HG03521 (cell line): ENCODE measurements around the gene CATSPERD.

Experiments
- ATAC-seq: cut with Tn5 transposase; IDR thresholded peaks from one replicate; pipeline ENCODE4 v1.9.1; 2021; ENCODE audit warnings: mild to moderate bottlenecking, moderate library complexity; ENCODE audit not compliant: unreplicated experiment

The CATSPERD gene, protein sequence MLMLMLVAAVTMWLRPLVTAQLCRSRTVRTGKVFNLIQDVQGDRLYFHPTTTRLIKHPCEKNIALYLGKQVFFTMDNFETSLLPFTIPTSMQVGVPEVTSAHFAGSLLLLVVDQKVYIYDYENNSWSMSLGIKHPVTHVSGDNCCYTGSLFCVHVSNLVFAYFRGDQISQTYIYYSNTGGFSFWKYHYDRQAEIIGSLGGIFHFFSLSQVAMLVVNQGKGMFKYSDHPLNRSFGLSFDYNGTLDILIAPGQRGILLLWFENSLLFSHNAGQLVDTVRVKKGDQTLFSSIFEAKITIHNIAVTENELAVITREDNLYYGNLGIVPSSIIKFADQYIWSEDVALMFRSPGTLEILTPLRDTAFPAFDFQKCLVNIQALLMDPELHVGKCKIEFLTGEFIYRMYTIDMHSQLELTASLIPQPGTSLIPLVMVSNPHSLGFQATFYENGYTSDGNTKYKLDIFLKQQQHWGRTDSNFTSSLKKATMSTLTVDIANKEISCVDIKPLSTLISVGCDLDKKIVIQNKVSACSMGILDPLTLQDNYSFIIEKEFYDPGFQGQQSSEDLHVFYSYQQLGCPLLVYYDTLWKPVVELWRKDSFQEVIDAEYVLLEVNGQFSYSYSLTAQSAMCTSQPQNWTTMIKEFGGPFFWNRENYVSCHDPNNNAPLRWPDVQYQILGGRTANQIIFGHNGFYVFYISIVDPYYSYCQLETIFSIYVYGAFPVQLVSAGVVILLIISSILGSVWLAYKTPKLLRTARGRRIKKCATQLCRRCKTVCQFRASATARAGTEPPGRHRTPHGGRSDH

DNA sequence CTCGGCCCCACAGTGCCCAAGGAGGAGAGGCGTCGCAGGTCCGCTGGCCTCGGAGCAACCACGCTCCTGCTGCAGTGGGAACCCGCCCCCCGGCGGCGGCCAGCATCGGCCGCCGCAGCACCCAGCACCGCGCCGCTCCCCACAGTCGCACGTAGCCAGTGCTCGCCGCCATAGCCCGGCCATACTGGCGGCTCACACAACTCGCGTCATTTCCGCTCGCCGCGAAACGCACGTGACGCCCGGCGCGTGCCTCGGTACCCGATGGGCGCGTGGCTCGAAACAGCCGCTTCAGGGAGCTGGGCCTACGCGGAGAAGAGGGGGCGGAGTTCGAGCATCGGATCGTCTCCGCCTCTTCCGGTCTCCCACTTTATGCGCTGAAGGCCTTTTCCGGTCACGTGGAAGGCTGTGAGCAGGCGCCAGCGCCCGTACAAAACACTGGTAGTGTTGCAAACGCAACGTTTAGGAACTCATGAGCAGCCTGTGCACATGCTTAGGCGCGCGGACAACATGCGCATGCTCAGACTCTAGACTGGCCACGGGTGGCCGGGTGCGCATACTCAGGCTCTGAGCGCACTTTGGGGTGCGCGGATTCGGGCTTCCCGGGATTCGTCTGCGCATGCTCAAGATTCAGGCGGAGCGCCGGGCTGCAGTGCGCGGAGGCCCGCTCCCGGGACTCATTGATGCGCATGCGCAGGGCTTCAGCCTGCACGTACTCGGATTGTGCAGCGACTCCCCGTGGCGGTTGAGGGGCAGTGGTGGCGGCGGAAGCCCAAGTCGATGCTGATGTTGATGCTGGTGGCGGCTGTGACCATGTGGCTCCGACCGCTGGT lies at the start of gene CATSPERD, which contains the start of gene LONP1:
TSS of gene CATSPERD (plus strand) at position 677 of the 830 bp plus-strand sequence. CDS start at position 778, 101 bp downstream.
TSS of gene LONP1 (minus strand) at position 186 of the 830 bp plus-strand sequence. CDS start at position 172, 14 bp downstream.
- ATAC-seq = peak; percentile 78

DNA sequence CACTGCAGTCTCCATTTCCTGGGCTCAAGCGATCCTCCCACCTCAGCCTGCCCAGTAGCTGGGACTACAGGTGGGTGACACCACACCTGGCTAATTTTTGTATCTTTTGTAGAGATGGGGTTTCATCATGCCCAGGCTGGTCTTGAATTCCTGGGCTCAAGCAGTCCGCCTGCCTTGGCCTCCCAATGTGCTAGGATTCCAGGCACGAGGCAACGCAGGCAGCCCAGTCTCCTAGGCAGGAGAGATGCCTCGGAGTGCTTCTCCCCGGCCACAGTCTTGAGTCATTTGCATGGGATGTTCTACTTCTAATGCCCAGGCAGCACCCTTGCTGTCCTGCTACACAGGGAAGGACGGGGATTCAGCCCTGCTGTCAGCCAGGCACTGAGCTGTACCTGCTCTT lies 48.8 kb upstream of the CATSPERD start:
- ATAC-seq = no peak

DNA sequence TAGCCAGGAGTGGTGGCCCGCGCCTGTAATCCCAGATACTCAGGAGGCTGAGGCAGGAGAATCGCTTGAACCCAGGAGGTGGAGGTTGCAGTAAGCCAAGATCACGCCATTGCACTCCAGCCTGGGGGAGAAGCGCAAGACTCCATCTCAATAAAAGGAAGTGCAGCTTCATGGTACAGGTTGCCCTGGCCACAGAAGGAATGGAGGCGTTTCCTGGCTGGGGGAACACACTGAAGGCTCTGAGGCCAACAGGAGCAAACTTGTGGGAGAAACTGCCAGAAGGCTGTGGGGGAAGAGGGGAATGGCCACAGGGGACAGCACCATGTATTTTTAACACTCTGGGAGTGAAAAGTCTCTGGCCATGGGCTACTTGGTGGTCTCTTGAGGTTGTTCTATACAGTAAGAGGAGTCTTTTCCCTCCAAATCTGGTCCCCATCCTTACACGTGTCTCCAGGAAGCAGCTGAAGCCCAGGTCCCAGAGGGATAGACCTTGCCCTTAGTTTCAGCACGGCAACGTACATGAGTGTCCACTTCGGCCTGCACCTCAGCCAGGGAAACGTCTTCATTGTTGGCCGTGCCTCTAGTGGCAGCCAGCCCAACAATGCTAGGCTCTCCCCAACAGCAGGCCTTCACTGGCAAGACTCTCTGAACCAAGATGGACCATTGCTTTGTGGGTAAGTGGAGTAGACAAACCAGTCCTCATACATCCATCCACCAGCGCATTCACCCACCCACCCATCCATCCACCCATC lies 47.6 kb upstream of the CATSPERD start:
- ATAC-seq = no peak

DNA sequence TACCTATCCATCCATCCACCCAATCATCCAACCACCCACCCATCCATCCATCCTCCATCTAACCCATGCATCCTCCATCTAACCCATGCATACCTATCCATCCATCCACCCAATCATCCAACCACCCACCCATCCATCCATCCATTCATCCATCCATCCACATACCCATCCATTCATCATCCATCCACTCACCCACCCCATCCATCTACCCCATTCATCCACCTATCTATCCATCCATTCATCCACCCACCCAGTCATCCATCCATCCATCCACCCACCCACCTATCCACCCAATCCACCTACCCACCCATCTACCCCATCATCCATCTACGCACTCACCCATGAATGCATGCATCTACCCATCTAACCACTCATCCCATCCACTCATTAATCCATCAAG lies 46.7 kb upstream of the CATSPERD start:
- no peak for ATAC-seq

DNA sequence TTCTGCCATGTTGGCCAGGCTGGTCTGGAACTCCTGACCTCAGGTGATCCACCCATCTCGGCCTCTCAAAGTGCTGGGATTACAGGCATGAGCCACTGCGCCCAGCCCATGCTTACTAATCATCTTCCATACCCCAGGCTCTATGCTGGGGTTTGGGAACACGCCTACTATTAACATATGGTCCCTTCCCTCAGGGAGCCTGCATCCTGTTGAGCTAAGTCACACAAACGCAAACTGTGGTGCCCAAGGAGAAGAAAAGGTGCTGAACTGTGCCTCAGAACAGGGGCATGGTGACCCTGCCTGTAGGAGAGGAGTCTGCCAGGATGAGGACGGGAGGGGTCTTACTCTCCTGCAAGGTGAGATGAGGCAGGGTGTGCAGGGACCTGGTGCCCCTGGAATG lies 45.7 kb upstream of the CATSPERD start:
- ATAC-seq = no peak

DNA sequence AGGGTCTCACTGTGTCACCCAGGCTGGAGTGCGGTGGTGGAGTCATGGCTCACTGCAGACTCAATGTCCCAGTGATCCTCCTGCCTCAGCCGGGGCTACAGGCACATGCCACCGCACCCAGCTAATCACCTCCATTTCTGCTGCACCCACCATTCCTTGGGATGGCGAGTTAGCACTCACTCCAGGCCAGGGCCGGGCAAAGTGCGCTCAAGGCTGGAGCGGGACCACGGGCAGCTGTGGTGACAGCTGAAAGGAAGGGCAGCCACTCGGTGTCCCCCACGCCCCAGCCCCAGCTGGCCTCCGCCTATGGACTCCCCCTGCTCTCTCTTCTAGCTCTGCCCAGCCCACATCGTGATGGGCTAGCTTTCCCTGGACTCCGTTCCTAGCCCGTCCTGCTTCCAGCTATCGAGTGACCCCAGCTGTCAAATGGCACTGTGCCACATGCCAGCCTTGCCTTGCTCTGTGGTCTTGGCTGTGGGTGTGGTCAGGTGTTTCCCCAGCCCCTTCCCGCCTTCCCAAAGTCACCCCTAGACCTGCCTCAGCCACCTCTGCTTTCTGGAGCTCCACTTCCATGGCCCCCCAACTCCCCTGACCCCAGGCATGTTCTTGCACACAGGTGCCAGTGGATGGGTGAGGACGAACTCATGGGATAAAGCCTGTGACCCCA lies 44.2 kb upstream of the CATSPERD start:
- ATAC-seq = no peak

DNA sequence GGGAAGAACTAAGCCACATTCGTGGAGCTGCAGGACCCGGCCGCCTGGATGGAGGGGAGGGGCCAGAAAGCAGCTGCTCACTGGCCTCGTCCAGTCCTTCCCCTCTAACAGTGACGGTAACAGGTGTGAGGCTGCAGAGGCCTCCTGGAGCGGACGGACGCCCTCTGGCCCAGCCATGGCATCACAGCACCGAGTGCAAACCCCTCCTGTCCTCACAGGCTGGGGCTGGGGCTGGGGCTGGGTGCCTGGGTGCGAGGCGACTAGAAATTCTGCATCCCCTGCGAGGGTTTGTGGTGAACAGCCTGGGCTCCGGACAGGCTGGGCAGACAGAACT lies 43.7 kb upstream of the CATSPERD start:
- no peak for ATAC-seq

DNA sequence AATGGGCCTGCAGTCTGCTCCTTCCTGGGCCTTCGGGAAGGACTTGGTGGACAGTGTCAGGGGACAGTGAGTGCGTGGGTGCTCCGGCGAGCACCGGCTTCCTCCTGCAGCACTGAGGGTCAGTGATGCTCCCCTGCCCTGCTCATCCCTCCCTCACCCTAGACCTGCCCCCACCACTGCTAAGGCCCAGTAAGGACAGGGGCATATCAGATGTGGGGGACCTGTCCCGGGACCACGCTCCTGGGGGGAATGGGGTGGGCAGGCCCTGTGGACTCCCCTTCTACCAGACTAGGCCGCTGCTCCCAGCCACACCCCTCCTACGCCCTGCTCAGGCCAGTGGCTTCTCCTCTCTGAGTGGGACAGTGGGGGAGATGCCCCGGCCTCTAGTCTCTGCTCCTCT lies 43.3 kb upstream of the CATSPERD start:
- no peak for ATAC-seq

DNA sequence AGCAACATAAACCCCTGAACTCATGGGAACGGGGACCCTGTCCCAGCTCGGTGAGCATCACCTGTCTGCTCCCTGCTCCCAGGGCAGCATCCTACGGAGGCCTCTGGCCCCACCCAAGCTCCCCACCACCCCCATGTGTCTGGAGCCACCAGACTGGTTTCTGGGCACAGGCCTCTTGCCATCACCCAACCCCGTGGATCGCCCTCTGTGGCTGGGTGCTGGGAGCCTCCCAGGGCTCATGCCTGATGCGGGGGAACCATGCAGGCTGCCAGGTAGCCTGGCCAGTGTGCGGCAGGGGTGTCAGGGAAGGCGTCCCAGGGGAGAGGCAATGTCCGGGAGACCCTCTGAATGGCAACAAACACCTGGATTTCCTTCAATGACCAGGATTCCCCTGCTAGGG lies 42.9 kb upstream of the CATSPERD start:
- ATAC-seq = no peak

DNA sequence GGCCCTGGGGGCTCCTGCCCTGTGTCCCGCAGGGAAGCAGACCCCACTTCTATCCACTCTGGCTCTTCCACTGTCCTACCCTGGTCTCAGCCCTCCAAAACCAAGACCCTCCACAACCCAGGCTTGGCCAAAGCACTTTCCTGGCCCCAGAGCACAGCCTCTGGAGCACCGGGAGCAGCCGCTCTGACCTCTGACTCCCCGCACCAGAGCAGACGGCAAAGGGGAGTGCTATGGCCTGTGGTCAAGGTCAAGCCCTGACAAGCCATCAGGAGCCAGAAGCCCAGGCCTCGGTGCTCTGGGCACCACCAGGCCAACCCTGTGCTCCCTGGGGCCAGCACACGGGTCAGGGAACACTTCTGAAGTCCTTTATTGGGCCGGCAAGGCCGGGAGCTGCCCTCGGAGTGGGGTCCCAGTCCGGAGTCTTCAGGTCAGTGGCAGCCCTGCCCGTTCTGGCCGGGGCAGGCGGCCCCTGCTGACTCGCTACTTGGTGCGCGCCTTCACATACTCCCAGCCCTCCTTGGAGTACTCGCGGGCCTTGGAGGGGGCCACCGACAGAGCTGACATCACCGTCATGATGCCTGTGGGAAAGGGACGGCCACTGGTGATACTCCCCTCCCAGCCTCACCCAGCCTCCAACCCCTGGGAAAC lies 42.2 kb upstream of the CATSPERD start:
- no peak for ATAC-seq

DNA sequence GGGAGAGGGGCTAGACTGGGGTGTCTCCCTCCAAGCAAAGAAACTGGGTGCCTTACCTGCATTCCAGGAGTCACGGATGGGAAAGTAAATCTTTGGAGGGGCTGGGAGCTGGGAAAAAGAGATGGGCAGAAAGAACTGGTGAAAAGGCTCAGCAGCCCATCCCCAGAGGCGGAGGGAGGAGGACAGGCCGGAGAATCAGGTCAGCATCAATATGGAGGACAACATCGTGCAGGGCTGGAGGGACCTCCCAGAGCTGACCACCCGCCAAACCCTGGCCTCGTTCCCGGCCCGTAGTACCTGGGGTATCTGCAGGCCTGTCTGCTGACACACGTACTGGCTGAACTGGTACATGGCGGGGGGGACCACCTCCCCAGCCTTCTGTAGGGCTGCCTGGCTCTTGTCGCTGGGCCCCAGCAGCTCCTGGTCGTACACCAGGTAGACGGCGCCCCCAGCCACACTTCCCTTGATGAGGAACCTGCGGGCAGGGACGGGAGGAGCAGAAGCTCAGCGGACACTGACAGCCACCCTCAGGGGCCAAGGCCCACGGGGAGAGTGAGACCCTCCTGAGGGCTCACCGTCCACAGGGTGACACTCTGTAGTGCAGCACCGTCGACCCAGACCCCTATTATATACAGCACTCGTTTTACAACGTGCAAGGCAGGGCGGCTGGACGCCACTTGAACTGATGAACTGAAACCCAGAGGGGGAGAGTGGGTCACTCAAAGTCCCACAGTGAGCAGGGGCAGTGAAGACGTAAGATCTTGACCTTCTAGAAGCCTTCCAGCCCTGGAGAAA lies 41.0 kb upstream of the CATSPERD start:
- no peak for ATAC-seq

DNA sequence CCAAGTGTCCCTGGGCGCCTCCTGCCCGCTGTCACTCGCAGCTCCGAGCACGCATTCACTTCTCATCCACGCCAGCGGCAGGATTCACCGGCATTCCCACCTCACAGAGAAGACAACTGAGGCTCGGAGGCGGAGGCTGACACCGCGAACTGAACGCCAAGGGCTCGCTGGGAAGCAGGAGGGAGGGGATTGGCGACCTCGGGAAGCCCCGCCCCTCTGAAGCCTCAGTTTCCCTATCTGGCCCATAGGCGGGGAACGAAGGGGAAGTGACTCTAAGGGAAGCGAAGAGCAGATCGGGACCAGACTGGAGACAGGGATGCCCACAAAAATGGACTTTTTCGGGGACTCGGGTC lies 40.4 kb upstream of the CATSPERD start:
- ATAC-seq = no peak

DNA sequence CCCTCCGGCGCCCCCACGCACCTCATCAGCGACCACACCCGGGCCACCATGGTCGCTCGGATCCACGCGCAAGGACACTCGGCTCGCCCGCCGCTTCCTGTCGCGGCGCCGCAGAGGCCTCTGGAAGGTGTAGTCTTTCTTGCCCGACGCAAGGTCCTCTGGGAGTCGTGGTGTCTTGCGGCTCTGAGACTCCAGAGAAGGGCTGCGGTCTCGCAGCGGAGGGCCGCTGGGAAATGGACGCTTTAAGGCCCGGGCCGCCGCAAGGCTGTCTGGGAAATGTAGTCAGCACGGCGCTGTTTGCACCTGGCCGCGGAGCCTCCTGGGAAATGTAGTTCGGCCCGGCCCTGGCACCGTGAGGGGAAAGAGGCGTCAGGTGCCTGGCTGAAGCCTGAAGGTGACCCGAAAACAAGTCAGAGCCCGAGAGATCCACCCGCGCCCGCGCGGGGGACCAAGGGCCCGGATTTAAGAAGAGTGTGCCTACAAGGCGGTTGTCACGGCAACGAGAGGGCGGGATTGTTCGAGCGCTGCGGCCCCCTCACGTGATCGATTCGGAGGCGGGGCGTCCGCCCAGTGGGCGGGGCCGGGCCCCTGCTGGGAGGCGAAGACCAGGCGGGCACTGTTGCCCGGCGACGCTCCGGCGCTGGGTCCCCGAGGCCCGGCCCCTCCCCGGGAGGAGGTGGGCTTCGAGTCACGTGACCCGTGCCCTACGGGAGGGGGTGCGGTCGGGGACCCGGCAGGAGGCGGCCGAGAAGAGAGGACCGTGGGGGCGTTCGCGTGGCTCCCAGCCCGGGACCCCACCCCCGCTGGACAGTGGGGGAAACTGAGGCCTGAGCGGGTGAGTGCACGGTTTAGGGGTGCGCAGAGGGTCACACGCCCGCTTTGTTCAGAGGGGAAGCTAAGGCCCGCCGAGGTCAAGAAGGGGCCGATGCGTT lies 39.7 kb upstream of the CATSPERD start, which contains the start of the genes HSD11B1L and MICOS13:
TSS of gene HSD11B1L (plus strand) at position 591 of the 932 bp plus-strand sequence. CDS start 3,806 bp downstream, outside the sequence.
TSS of gene MICOS13 (minus strand) at position 80 of the 932 bp plus-strand sequence. CDS start at position 50, 30 bp downstream.
- ATAC-seq = peak; percentile 83

DNA sequence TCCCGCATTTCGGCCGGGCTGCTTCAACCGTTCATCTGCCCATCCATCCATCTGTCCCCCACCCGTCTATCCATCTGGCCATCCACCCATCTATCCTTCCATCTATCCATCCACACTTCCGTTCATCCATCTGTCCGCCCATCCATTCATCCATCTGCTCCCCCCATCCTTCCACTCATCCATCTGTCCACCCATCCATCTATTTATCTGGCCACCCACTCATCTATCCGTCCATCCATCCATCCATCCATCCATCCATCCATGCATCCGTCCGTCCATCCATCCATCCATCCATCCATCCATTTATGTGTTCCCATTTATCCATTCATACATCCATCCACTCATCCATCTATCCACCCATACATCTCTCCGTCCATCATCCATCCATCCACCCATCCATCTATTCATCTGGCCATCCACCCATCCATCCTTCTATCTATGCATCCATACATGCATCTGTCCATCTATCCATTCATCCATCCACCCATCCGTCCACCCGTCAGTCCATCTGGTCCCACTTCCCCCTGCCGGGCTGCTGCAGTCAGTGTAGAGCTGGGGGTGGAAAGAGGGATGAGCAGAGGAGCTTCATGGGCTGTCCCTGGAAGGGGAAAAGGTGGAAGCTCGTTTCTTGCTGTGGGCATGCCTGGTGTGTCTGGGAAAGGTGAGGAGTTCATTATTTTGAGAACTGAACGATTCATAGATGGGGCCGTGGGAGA lies 38.9 kb upstream of the CATSPERD start:
- no peak for ATAC-seq

DNA sequence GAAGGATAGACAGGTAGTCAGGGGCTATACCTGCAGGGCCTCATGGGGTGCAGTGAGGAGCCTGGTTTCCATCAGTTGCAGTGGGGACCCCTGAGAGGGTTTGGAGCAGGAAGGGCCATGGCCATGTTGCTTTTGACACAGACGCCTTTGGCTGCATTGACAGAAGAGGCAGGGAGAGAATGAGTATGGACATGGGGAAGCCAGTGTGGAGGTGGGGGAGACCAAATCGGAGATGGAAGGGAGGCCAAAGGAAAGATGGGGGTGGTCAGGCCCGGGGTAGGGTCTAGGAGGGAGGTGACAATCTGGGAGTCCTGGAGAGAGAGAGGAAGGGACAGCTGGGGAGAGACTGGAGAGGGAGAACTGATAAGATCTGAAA lies 38.3 kb upstream of the CATSPERD start:
- ATAC-seq = no peak

DNA sequence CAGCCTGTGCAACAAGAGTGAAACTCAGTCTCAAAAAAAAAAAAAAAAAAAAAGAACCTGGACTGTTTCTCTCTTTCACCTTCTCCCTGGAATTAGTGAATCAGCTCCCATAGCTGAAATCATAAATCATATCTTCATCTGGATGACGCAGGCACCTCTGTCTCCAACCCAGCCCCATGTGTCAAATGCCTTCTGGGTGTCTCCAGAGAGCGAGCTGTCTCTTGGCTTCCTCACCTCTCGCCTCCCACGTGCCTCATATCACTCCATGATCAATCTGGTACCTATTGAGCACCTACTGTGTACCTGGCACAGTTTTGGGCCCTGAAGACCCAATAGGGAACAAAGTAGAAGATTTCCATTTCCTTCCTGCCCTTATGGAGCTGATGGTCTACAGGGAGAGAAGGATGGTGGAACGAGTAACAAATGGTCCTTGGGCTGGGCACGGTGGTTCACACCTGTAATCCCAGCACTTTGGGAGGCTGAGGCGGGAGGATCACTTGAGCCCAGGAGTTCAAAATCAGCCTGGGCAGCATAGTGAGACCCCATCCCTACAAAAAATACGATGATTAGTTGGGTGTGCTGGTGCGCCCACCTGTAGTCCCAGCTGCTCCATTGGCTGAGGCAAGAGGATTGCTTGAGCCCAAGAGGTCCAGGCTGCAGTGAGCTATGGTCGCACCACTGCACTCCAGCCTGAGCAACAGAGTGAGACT lies 37.1 kb upstream of the CATSPERD start:
- ATAC-seq = no peak
